GM23248 (cell line): ENCODE results near the gene FREM2.

Source experiments
- EZH2 ChIP-seq: fragments of 200-600 bp; sonication (generic); IDR thresholded peaks from 2 replicates; pipeline ENCODE4 v1.6.1; 2018; ENCODE audit warnings: antibody characterized with exemption, mild to moderate bottlenecking; ENCODE audit not compliant: insufficient read depth, poor library complexity, severe bottlenecking
- EZH2phosphoT487 ChIP-seq: fragments of 200-600 bp; sonication (generic); IDR thresholded peaks from 2 replicates; pipeline ENCODE4 v1.6.1; 2018; ENCODE audit warnings: antibody characterized with exemption, moderate library complexity, mild to moderate bottlenecking, low read depth; ENCODE audit not compliant: insufficient read depth

DNA sequence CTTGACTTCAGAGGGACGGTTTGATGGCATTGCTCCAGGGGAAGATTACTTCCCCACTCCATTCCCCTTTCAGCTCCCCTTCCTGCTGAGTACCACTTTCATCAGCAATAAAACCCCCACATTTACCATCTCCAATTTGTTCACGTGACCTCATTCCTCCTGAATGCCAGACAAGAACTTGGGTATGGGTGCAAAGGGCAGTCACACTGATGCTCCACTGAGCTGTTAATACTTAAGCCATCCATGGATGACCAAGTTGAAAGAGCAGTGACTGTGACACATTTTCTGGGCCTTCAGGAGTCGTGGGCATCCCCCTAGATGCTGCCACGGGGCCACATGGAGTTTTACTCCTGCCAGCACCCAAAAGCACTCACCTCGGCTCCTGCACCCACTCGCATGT is 210.6 kb downstream of the FREM2 start:
- no peak for TF ChIP-seq EZH2
- TF ChIP-seq EZH2phosphoT487: no peak
